Neural cell (in vitro differentiated cells): ENCODE measurements around the gene SLC9C1. TPM values are rescaled to one million over a fixed set of nuclear protein-coding genes. Genes with fewer than 3 reads are reported as not detected.

Experiments used
- H2AFZ ChIP-seq: fragments of 200-600, 300-800 bp; sonication (generic), shearing (Covaris generic); 2 replicates; pipeline ENCODE4 v1.6.0; 2014; ENCODE audit warnings: low read depth, mild to moderate bottlenecking, antibody characterized with exemption, low read length, moderate library complexity
- H3F3A ChIP-seq: fragments of 200-600 bp; shearing (Covaris generic); 2 replicates; pipeline ENCODE4 v1.6.1; 2016; ENCODE audit warnings: mild to moderate bottlenecking, moderate library complexity, mixed read lengths, antibody characterized with exemption, low read length; ENCODE audit not compliant: insufficient read depth, poor library complexity, severe bottlenecking
- H3K27ac ChIP-seq: fragments of 200-600, 300-800 bp; sonication (generic), shearing (Covaris generic); 2 replicates; pipeline ENCODE4 v1.5.1; 2014; ENCODE audit warnings: mild to moderate bottlenecking, low read length, moderate library complexity
- H3K27me3 ChIP-seq: fragments of 300-800, 200-600 bp; sonication (generic), shearing (Covaris generic); 2 replicates; pipeline ENCODE4 v1.6.0; 2014; ENCODE audit warnings: mild to moderate bottlenecking, low read depth, low read length, moderate library complexity; ENCODE audit not compliant: insufficient read depth
- H3K36me3 ChIP-seq: fragments of 300-800, 200-600 bp; sonication (generic), shearing (Covaris generic); 2 replicates; pipeline ENCODE4 v1.5.1; 2014; ENCODE audit warnings: mild to moderate bottlenecking, antibody characterized with exemption, low read length, moderate library complexity; ENCODE audit not compliant: insufficient read depth
- H3K4me2 ChIP-seq: fragments of 300-800, 200-600 bp; sonication (generic), shearing (Covaris generic); 2 replicates; pipeline ENCODE4 v1.6.0; 2014; ENCODE audit warnings: mild to moderate bottlenecking, low read length
- H3K4me3 ChIP-seq: fragments of 300-800, 200-600 bp; sonication (generic), shearing (Covaris generic); 2 replicates; pipeline ENCODE4 v1.5.1; 2014; ENCODE audit warnings: mild to moderate bottlenecking, low read length, moderate library complexity
- H3K79me2 ChIP-seq: fragments of 200-600 bp; shearing (Covaris generic); replicated peaks from 2 replicates; pipeline ENCODE4 v1.6.0; 2014; ENCODE audit warnings: mild to moderate bottlenecking, low read length, moderate library complexity; ENCODE audit not compliant: insufficient read depth
- H3K9ac ChIP-seq: fragments of 300-800, 200-600 bp; sonication (generic), shearing (Covaris generic); 2 replicates; pipeline ENCODE4 v1.6.1; 2016; ENCODE audit warnings: mild to moderate bottlenecking, low read length, mixed read lengths
- H3K9me2 ChIP-seq: fragments of 200-600 bp; shearing (Covaris generic); 2 replicates; pipeline ENCODE4 v1.6.1; 2016; ENCODE audit warnings: mild to moderate bottlenecking, low read length, mixed read lengths; ENCODE audit not compliant: insufficient read depth
- H3K9me3 ChIP-seq: fragments of 200-600, 300-800 bp; sonication (generic), shearing (Covaris generic); 2 replicates; pipeline ENCODE4 v1.6.1; 2016; ENCODE audit warnings: mild to moderate bottlenecking, mixed run types, low read length, moderate library complexity, mixed read lengths
- H4K20me1 ChIP-seq: fragments of 200-600 bp; shearing (Covaris generic); 2 replicates; pipeline ENCODE4 v1.6.1; 2016; ENCODE audit warnings: mild to moderate bottlenecking, mixed run types; ENCODE audit not compliant: insufficient read depth
- EP300 ChIP-seq: fragments of 450-650 bp; conservative IDR thresholded peaks from 2 replicates; pipeline ENCODE4 v1.6.1; 2014; ENCODE audit warnings: antibody characterized with exemption, mild to moderate bottlenecking, moderate library complexity; ENCODE audit not compliant: poor library complexity, severe bottlenecking
- EZH2 ChIP-seq: fragments of 200-600, 300-800 bp; shearing (Covaris generic), sonication (generic); IDR thresholded peaks from 2 replicates; pipeline ENCODE4 v1.6.1; 2014; ENCODE audit warnings: antibody characterized with exemption, low read length, borderline replicate concordance, mild to moderate bottlenecking; ENCODE audit not compliant: insufficient read depth, poor library complexity, severe bottlenecking
- MXI1 ChIP-seq: fragments of 450-650 bp; conservative IDR thresholded peaks from 2 replicates; pipeline ENCODE4 v1.6.1; 2014; ENCODE audit warnings: antibody characterized with exemption, mild to moderate bottlenecking; ENCODE audit not compliant: poor library complexity, severe bottlenecking
- POLR2AphosphoS5 ChIP-seq: IDR thresholded peaks from 2 replicates; pipeline ENCODE4 v1.6.1; 2012
- RAD21 ChIP-seq: fragments of 450-650 bp; conservative IDR thresholded peaks from 2 replicates; pipeline ENCODE4 v1.6.1; 2014; ENCODE audit warnings: antibody characterized with exemption, mild to moderate bottlenecking, moderate library complexity
- SMC3 ChIP-seq: fragments of 450-650 bp; conservative IDR thresholded peaks from 2 replicates; pipeline ENCODE4 v1.6.1; 2014; ENCODE audit warnings: antibody characterized with exemption, mild to moderate bottlenecking, moderate library complexity; ENCODE audit not compliant: poor library complexity
- TAF1 ChIP-seq: IDR thresholded peaks from 2 replicates; pipeline ENCODE4 v1.6.1; 2012; ENCODE audit warnings: low read depth
- polyA plus RNA-seq: library from polyadenylated mRNA; depleted of rRNA; stranded (reverse); fragments of >200 nt; gene quantifications from 2 replicates; pipeline ENCODE4 v1.2.3, GENCODE V29; 2014
- TF ChIP-seq, protein P1 (sequence below): IDR thresholded peaks from 2 replicates; pipeline ENCODE4 v1.6.1; 2012; ENCODE audit warnings: borderline replicate concordance
- TF ChIP-seq, protein P2 (sequence below): fragments of 450-650 bp; IDR thresholded peaks from 2 replicates; pipeline ENCODE4 v1.5.1; 2014; ENCODE audit warnings: antibody characterized with exemption, mild to moderate bottlenecking, moderate library complexity; ENCODE audit not compliant: poor library complexity, severe bottlenecking

SLC9C1 gene
- polyA plus RNA-seq, 1 donor from 2014 or later = not detected

- Histone ChIP-seq H3K9me3 (no peaks in the 10 kb centered on the region), H3K9me2 (no peaks in the 10 kb centered on the region), H3F3A (no peaks in the 10 kb centered on the region), H3K27ac (no peak overlapping the region), H3K27me3 (no peaks in the 10 kb centered on the region), H3K4me2 (no peak overlapping the region), H2AFZ (no peak overlapping the region), H3K36me3 (no peaks in the 10 kb centered on the region), H4K20me1 (no peaks in the 10 kb centered on the region), H3K79me2 (no peaks in the 10 kb centered on the region), H3K4me3 (no peak overlapping the region), H3K9ac (no peak overlapping the region)
- no peak for TF ChIP-seq TAF1
- no peak for TF ChIP-seq EP300
- TF ChIP-seq RAD21 = no peak
- no peak for TF ChIP-seq MXI1
- TF ChIP-seq, protein P1, sequence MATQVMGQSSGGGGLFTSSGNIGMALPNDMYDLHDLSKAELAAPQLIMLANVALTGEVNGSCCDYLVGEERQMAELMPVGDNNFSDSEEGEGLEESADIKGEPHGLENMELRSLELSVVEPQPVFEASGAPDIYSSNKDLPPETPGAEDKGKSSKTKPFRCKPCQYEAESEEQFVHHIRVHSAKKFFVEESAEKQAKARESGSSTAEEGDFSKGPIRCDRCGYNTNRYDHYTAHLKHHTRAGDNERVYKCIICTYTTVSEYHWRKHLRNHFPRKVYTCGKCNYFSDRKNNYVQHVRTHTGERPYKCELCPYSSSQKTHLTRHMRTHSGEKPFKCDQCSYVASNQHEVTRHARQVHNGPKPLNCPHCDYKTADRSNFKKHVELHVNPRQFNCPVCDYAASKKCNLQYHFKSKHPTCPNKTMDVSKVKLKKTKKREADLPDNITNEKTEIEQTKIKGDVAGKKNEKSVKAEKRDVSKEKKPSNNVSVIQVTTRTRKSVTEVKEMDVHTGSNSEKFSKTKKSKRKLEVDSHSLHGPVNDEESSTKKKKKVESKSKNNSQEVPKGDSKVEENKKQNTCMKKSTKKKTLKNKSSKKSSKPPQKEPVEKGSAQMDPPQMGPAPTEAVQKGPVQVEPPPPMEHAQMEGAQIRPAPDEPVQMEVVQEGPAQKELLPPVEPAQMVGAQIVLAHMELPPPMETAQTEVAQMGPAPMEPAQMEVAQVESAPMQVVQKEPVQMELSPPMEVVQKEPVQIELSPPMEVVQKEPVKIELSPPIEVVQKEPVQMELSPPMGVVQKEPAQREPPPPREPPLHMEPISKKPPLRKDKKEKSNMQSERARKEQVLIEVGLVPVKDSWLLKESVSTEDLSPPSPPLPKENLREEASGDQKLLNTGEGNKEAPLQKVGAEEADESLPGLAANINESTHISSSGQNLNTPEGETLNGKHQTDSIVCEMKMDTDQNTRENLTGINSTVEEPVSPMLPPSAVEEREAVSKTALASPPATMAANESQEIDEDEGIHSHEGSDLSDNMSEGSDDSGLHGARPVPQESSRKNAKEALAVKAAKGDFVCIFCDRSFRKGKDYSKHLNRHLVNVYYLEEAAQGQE = no peak
- TF ChIP-seq POLR2AphosphoS5 = no peak
- TF ChIP-seq SMC3 = no peak
Measured at GRCh38 chr3:112289011-112289410, 5.0 kb downstream of the SLC9C1 start.

DNA sequence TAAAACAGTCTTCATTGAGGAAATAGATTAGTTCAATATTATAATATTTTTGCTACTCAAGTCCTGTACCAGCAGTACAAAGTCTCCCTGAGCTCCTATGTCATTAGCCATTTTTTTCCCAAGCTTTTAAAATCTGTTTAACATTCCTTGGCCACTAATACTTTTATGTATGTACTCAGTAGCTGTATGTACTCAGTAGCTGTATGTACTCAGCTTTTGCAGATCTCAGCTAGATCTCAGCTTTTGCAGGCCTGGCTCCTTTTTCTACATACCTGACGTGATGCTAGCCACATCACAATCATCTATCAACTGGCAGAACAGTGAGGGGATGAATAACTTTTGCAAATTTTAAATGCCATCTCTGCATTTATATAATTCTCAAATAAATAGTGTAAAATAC is 13.8 kb downstream of the SLC9C1 start:
- Histone ChIP-seq H3K9me2 (no peaks in the 10 kb centered on the region), H3K4me2 (no peak overlapping the region), H3K27ac (no peak overlapping the region), H3K79me2 (no peaks in the 10 kb centered on the region), H3F3A (no peaks in the 10 kb centered on the region), H3K9me3 (no peaks in the 10 kb centered on the region), H3K36me3 (no peaks in the 10 kb centered on the region), H3K27me3 (no peaks in the 10 kb centered on the region), H3K9ac (no peak overlapping the region), H2AFZ (no peak overlapping the region), H3K4me3 (no peak overlapping the region), H4K20me1 (no peaks in the 10 kb centered on the region)
- no peak for TF ChIP-seq EP300

GRCh38 chr3:112273536-112273935 is 20.5 kb downstream of the SLC9C1 start:
- Histone ChIP-seq H2AFZ (no peak overlapping the region), H3K9me3 (no peaks in the 10 kb centered on the region), H3K9ac (no peak overlapping the region), H3K79me2 (no peaks in the 10 kb centered on the region), H3K27ac (no peak overlapping the region), H3K36me3 (no peaks in the 10 kb centered on the region), H3K9me2 (no peaks in the 10 kb centered on the region), H3K4me2 (no peak overlapping the region), H4K20me1 (no peaks in the 10 kb centered on the region), H3F3A (no peaks in the 10 kb centered on the region), H3K4me3 (no peak overlapping the region), H3K27me3 (no peaks in the 10 kb centered on the region)
- TF ChIP-seq EP300 (no peak), EZH2 (no peak), SMC3 (no peak), MXI1 (no peak), POLR2AphosphoS5 (no peak), TAF1 (no peak), RAD21 (no peak)
- TF ChIP-seq, protein P1 = no peak
- TF ChIP-seq, protein P2, sequence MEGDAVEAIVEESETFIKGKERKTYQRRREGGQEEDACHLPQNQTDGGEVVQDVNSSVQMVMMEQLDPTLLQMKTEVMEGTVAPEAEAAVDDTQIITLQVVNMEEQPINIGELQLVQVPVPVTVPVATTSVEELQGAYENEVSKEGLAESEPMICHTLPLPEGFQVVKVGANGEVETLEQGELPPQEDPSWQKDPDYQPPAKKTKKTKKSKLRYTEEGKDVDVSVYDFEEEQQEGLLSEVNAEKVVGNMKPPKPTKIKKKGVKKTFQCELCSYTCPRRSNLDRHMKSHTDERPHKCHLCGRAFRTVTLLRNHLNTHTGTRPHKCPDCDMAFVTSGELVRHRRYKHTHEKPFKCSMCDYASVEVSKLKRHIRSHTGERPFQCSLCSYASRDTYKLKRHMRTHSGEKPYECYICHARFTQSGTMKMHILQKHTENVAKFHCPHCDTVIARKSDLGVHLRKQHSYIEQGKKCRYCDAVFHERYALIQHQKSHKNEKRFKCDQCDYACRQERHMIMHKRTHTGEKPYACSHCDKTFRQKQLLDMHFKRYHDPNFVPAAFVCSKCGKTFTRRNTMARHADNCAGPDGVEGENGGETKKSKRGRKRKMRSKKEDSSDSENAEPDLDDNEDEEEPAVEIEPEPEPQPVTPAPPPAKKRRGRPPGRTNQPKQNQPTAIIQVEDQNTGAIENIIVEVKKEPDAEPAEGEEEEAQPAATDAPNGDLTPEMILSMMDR = no peak
